ENCODE measurements around the gene SPSB2.

The SPSB2 gene

GRCh38 chr12:6831450-6831995, 41.6 kb downstream of the SPSB2 start:
- Histone ChIP-seq H3K27ac (no peak overlapping the region; the same call in 1 of the 2 replicates), H3K9me3 (ENCODE audit: severe bottlenecking) (no peaks in the 10 kb centered on the region), H3K36me3 (peaks cover 74% of the 10 kb centered on the region), H3K4me3 (ENCODE audit: low read depth, low read length) (no peak overlapping the region), H3K27me3 (ENCODE audit: insufficient read depth, low read depth, severe bottlenecking) (no peaks in the 10 kb centered on the region)
- DNase-seq, result peak; percentile 4
- no peak for TF ChIP-seq CTCF (IDR thresholded peaks at IDR 0.05; ENCODE audit: low read depth, low read length)

- no peak for DNase-seq
- TF ChIP-seq CTCF (IDR thresholded peaks at IDR 0.05; ENCODE audit: low read depth, low read length), result no peak
- H3K9me3 ChIP-seq (ENCODE audit: severe bottlenecking), result no peaks in the 10 kb centered on the region
- no peaks in the 10 kb centered on the region for H3K27me3 ChIP-seq (ENCODE audit: insufficient read depth, low read depth, severe bottlenecking)
- no peak overlapping the region for H3K4me3 ChIP-seq (ENCODE audit: low read depth, low read length)
- H3K27ac ChIP-seq, result peak overlapping the region; percentile 36; the same call in 1 of the 2 replicates
- H3K36me3 ChIP-seq, result peaks cover 74% of the 10 kb centered on the region
Measured at GRCh38 chr12:6830999-6831398, 42.1 kb downstream of the SPSB2 start.

DNA sequence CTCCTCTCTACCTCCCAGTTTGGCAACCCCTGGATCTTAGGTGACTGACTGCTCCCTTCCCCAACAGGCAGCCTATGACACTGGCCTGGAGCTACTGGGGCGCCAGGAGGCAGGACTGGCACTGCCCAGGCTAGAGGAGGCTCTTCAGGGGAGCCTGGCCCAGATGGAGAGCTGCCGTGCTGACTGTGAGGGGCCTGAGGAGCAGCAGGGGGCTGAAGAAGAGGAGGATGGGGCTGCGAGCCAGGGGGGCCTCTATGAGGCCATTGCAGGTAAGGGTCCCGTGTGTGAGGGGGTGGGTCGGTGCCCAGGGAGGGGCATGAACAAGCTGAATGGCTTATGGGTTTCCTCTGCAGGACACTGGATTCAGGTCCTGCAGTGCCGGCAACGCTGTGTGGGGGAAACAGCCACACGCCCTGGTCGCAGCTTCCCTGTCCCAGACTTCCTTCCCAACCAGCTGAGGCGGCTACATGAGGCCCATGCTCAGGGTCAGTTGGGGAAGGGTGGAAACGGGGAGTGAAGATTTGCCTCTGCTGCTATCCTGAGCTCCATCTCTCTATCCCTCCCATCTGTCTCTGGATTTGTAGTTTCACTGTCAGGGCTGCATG, 42.7 kb downstream of the SPSB2 start:
- DNase-seq, result peak; percentile 35
- Histone ChIP-seq H3K36me3 (peaks cover 71% of the 10 kb centered on the region), H3K4me3 (ENCODE audit: low read depth, low read length) (peak overlapping the region; percentile 67), H3K27ac (peak overlapping the region; percentile 91), H3K9me3 (ENCODE audit: severe bottlenecking) (no peaks in the 10 kb centered on the region), H3K27me3 (ENCODE audit: insufficient read depth, low read depth, severe bottlenecking) (no peaks in the 10 kb centered on the region)
- no peak for TF ChIP-seq CTCF (IDR thresholded peaks at IDR 0.05; ENCODE audit: low read depth, low read length)

GRCh38 chr12:6829536-6830220, 43.4 kb downstream of the SPSB2 start:
- H3K9me3 ChIP-seq (ENCODE audit: severe bottlenecking), result no peaks in the 10 kb centered on the region
- H3K4me3 ChIP-seq (ENCODE audit: low read depth, low read length), result peak overlapping the region; percentile 67
- peak overlapping the region; percentile 91 for H3K27ac ChIP-seq
- peaks cover 67% of the 10 kb centered on the region for H3K36me3 ChIP-seq
- DNase-seq, result peak; percentile 71
- no peaks in the 10 kb centered on the region for H3K27me3 ChIP-seq (ENCODE audit: insufficient read depth, low read depth, severe bottlenecking)
- TF ChIP-seq CTCF (IDR thresholded peaks at IDR 0.05; ENCODE audit: low read depth, low read length), result peak; percentile 18; the same call in 1 of the 2 replicates

GRCh38 chr12:6828781-6829535, 44.1 kb downstream of the SPSB2 start:
- no peaks in the 10 kb centered on the region for H3K9me3 ChIP-seq (ENCODE audit: severe bottlenecking)
- no peaks in the 10 kb centered on the region for H3K27me3 ChIP-seq (ENCODE audit: insufficient read depth, low read depth, severe bottlenecking)
- DNase-seq, result peak; percentile 52
- TF ChIP-seq CTCF (IDR thresholded peaks at IDR 0.05; ENCODE audit: low read depth, low read length), result no peak
- H3K36me3 ChIP-seq, result peaks cover 64% of the 10 kb centered on the region
- H3K27ac ChIP-seq, result peak overlapping the region; percentile 91
- H3K4me3 ChIP-seq (ENCODE audit: low read depth, low read length), result peak overlapping the region; percentile 67
